Measurements from ENCODE around the gene MAB21L4.

GRCh38 chr2:240900141-240900860 lies 4.3 kb upstream of the MAB21L4 start:
- TF ChIP-seq CTCF (IDR thresholded peaks at IDR 0.05) (no peak), POLR2AphosphoS5 (IDR thresholded peaks at IDR 0.05) (no peak), EP300 (IDR thresholded peaks at IDR 0.05) (no peak)

Data from esophagus muscularis mucosa (tissue), 4 donors.